GM19043 (cell line): ENCODE measurements around the gene AFAP1L1.

Experiments
- ATAC-seq: cut with Tn5 transposase; IDR thresholded peaks from one replicate; pipeline ENCODE4 v1.9.1; 2021; ENCODE audit warnings: low read depth; ENCODE audit not compliant: unreplicated experiment

AFAP1L1 gene

GRCh38 chr5:149344151-149344550, 72.5 kb downstream of the AFAP1L1 start:
- no peak for ATAC-seq

GRCh38 chr5:149345147-149345891, 73.7 kb downstream of the AFAP1L1 start, which contains the start of gene GRPEL2:
Gene GRPEL2, plus strand, starts transcription at chr5:149345499. Its CDS starts 41 bp downstream, at chr5:149345540.
- ATAC-seq, result peak; percentile 94

- no peak for ATAC-seq
Measured at GRCh38 chr5:149345892-149346222, 74.2 kb downstream of the AFAP1L1 start.

- no peak for ATAC-seq
Measured at GRCh38 chr5:149348518-149348917, 76.9 kb downstream of the AFAP1L1 start.

GRCh38 chr5:149349382-149349781, 77.7 kb downstream of the AFAP1L1 start:
- ATAC-seq, result no peak

- no peak for ATAC-seq
Measured at GRCh38 chr5:149352169-149352568, 80.5 kb downstream of the AFAP1L1 start.

- ATAC-seq, result no peak
Measured at GRCh38 chr5:149353911-149354310, 82.3 kb downstream of the AFAP1L1 start.

GRCh38 chr5:149355688-149356087, 84.0 kb downstream of the AFAP1L1 start:
- ATAC-seq, result no peak

GRCh38 chr5:149356391-149356790, 84.7 kb downstream of the AFAP1L1 start:
- ATAC-seq, result no peak

GRCh38 chr5:149357370-149358293, 86.0 kb downstream of the AFAP1L1 start, which contains the start of gene PCYOX1L:
Gene PCYOX1L, plus strand, starts transcription at chr5:149358046. Its CDS starts 23 bp downstream, at chr5:149358069.
- peak; percentile 100 for ATAC-seq

GRCh38 chr5:149358294-149358651, 86.6 kb downstream of the AFAP1L1 start:
- peak; percentile 17 for ATAC-seq

- ATAC-seq, result no peak
Measured at GRCh38 chr5:149358868-149359495, 87.3 kb downstream of the AFAP1L1 start.

GRCh38 chr5:149360272-149360671, 88.6 kb downstream of the AFAP1L1 start:
- ATAC-seq, result no peak

GRCh38 chr5:149362541-149362940, 90.9 kb downstream of the AFAP1L1 start:
- ATAC-seq, result no peak

GRCh38 chr5:149363358-149363757, 91.7 kb downstream of the AFAP1L1 start:
- ATAC-seq, result no peak

GRCh38 chr5:149363936-149364335, 92.3 kb downstream of the AFAP1L1 start:
- ATAC-seq, result no peak

- ATAC-seq, result no peak
Measured at GRCh38 chr5:149364719-149365118, 93.1 kb downstream of the AFAP1L1 start.

- ATAC-seq, result no peak
Measured at GRCh38 chr5:149365418-149365817, 93.8 kb downstream of the AFAP1L1 start.

- ATAC-seq, result no peak
Measured at GRCh38 chr5:149366169-149366729, 94.6 kb downstream of the AFAP1L1 start.

GRCh38 chr5:149367249-149367971, 95.8 kb downstream of the AFAP1L1 start:
- peak; percentile 69 for ATAC-seq
